Measurements from ENCODE around the gene SPOCD1.
A peak's percentile ranks its signal among the peaks of the same experiment; 100 is the strongest.

SPOCD1 gene

GRCh38 chr1:31799196-31799894, 16.5 kb downstream of the SPOCD1 start:
- no peak for DNase-seq

GRCh38 chr1:31798433-31799195, 17.2 kb downstream of the SPOCD1 start:
- no peak for DNase-seq

GRCh38 chr1:31798086-31798432, 17.8 kb downstream of the SPOCD1 start:
- DNase-seq, result no peak

GRCh38 chr1:31797216-31797615, 18.6 kb downstream of the SPOCD1 start:
- DNase-seq, result no peak

- DNase-seq, result no peak
Measured at GRCh38 chr1:31796707-31797106, 19.1 kb downstream of the SPOCD1 start.

- no peak for DNase-seq
Measured at GRCh38 chr1:31795801-31796621, 19.8 kb downstream of the SPOCD1 start.

GRCh38 chr1:31795096-31795675, 20.6 kb downstream of the SPOCD1 start:
- no peak for DNase-seq

GRCh38 chr1:31793586-31794285, 22.1 kb downstream of the SPOCD1 start:
- no peak for DNase-seq

GRCh38 chr1:31793086-31793485, 22.7 kb downstream of the SPOCD1 start:
- DNase-seq, result no peak

GRCh38 chr1:31792541-31792940, 23.3 kb downstream of the SPOCD1 start:
- no peak for DNase-seq

- no peak for DNase-seq
Measured at GRCh38 chr1:31792116-31792515, 23.7 kb downstream of the SPOCD1 start.

GRCh38 chr1:31791131-31791858, 24.5 kb downstream of the SPOCD1 start:
- no peak for DNase-seq

GRCh38 chr1:31790641-31791091, 25.2 kb downstream of the SPOCD1 start:
- DNase-seq, result no peak

- DNase-seq, result no peak
Measured at GRCh38 chr1:31790140-31790539, 25.7 kb downstream of the SPOCD1 start.

- peak; percentile 91 to 97 (median 94) for DNase-seq
Measured at GRCh38 chr1:31789259-31790065, 26.4 kb downstream of the SPOCD1 start.

GRCh38 chr1:31788825-31789256, 27.0 kb downstream of the SPOCD1 start:
- no peak for DNase-seq

GRCh38 chr1:31788138-31788824, 27.5 kb downstream of the SPOCD1 start:
- peak; percentile 61 to 78 (median 72) for DNase-seq

- no peak for DNase-seq
Measured at GRCh38 chr1:31787786-31788137, 28.1 kb downstream of the SPOCD1 start.

- DNase-seq, result no peak
Measured at GRCh38 chr1:31787261-31787660, 28.6 kb downstream of the SPOCD1 start.

- DNase-seq, result no peak
Measured at GRCh38 chr1:31786366-31787060, 29.3 kb downstream of the SPOCD1 start.
